Measurements from ENCODE around the gene FOXL1.

Gene FOXL1

GRCh38 chr16:86565181-86565631 lies 13.1 kb upstream of the FOXL1 start:
- DNase-seq: peak; percentile 32
- no peak for TF ChIP-seq CTCF (IDR thresholded peaks at IDR 0.05)
- Mint-ChIP-seq H3K27ac (no peak overlapping the region), H3K27me3 (ENCODE audit: low read depth, poor library complexity) (peaks cover 47% of the 10 kb centered on the region), H3K9me3 (no peaks in the 10 kb centered on the region), H3K4me1 (peaks cover 34% of the 10 kb centered on the region), H3K4me3 (peak overlapping the region; percentile 88), H3K36me3 (ENCODE audit: low read depth) (peaks cover 17% of the 10 kb centered on the region)

GRCh38 chr16:86565644-86566511 lies 12.5 kb upstream of the FOXL1 start:
- peak overlapping the region; percentile 66 for H3K27ac Mint-ChIP-seq
- H3K9me3 Mint-ChIP-seq: no peaks in the 10 kb centered on the region
- peaks cover 41% of the 10 kb centered on the region for H3K4me1 Mint-ChIP-seq
- TF ChIP-seq CTCF (IDR thresholded peaks at IDR 0.05): no peak
- peak; percentile 47 for DNase-seq
- H3K36me3 Mint-ChIP-seq (ENCODE audit: low read depth): peaks cover 24% of the 10 kb centered on the region
- H3K27me3 Mint-ChIP-seq (ENCODE audit: low read depth, poor library complexity): peaks cover 50% of the 10 kb centered on the region
- peak overlapping the region; percentile 88 for H3K4me3 Mint-ChIP-seq

- Mint-ChIP-seq H3K4me1 (peaks cover 48% of the 10 kb centered on the region), H3K27ac (peak within 1 kb of the TSS; percentile 97), H3K27me3 (ENCODE audit: low read depth, poor library complexity) (peaks cover 56% of the 10 kb centered on the region), H3K36me3 (ENCODE audit: low read depth) (peaks cover 31% of the 10 kb centered on the region), H3K4me3 (peak within 1 kb of the TSS; percentile 95), H3K9me3 (no peaks in the 10 kb centered on the region)
- peak; percentile 95 for DNase-seq
- TF ChIP-seq CTCF (IDR thresholded peaks at IDR 0.05): no peak
Observed at GRCh38 chr16:86566601-86566965, 11.8 kb upstream of the FOXL1 start, which contains the start of gene FOXC2. FOXC2 (plus strand) TSS chr16:86566829; CDS start chr16:86567336, 507 bp downstream.

- Mint-ChIP-seq H3K27ac (peak overlapping the region; percentile 97), H3K4me3 (peak overlapping the region; percentile 95), H3K27me3 (ENCODE audit: low read depth, poor library complexity) (peaks cover 56% of the 10 kb centered on the region), H3K9me3 (no peaks in the 10 kb centered on the region), H3K4me1 (peaks cover 53% of the 10 kb centered on the region), H3K36me3 (ENCODE audit: low read depth) (peaks cover 31% of the 10 kb centered on the region)
- no peak for TF ChIP-seq CTCF (IDR thresholded peaks at IDR 0.05)
- DNase-seq: peak; percentile 73
Observed at GRCh38 chr16:86566966-86567700, 11.2 kb upstream of the FOXL1 start.

- no peak for TF ChIP-seq CTCF (IDR thresholded peaks at IDR 0.05)
- Mint-ChIP-seq H3K27me3 (ENCODE audit: low read depth, poor library complexity) (peaks cover 58% of the 10 kb centered on the region), H3K36me3 (ENCODE audit: low read depth) (peaks cover 36% of the 10 kb centered on the region), H3K4me3 (peak overlapping the region; percentile 95), H3K27ac (peak overlapping the region; percentile 97), H3K9me3 (no peaks in the 10 kb centered on the region), H3K4me1 (peaks cover 60% of the 10 kb centered on the region)
- DNase-seq: peak; percentile 64
Observed at GRCh38 chr16:86567701-86568581, 10.4 kb upstream of the FOXL1 start.

Data from nephron progenitor cell (in vitro differentiated cells).